WTC11 (cell line): ENCODE measurements around the gene LPP. TPM values are rescaled to one million over a fixed set of nuclear protein-coding genes. Genes with fewer than 3 reads are reported as not detected.

Experiments
- ATAC-seq: fragments of 200-7000 bp; cut with Tn5 transposase; 2 replicates; pipeline ENCODE4 v1.10.0; 2021; ENCODE audit warnings: mild to moderate bottlenecking, moderate library complexity
- CTCF ChIA-PET: fragments of 300-600 bp; sonication (Branson Sonifier 250); formaldehyde crosslinking; loops from one replicate; lab custom pipeline; 2021; ENCODE audit warnings: antibody characterized with exemption; lab: Charles Lee
- POLR2A ChIA-PET: fragments of 350-600 bp; sonication (Branson Sonifier 250); formaldehyde crosslinking; loops from one replicate; lab custom pipeline; 2021; ENCODE audit warnings: antibody characterized with exemption; lab: Charles Lee
- DNase-seq: peaks from one replicate; pipeline ENCODE4 v3.0.0; 2021; ENCODE audit warnings: low spot score
- H3K27ac Mint-ChIP-seq: 2 replicates; pipeline ENCODE4 v1.8.0; 2021; ENCODE audit warnings: mixed read lengths
- H3K27me3 Mint-ChIP-seq: 2 replicates; pipeline ENCODE4 v1.8.0; 2021; ENCODE audit warnings: low read depth, mild to moderate bottlenecking, moderate library complexity, mixed read lengths
- H3K36me3 Mint-ChIP-seq: 2 replicates; pipeline ENCODE4 v1.8.0; 2021; ENCODE audit warnings: mixed read lengths
- H3K4me1 Mint-ChIP-seq: 2 replicates; pipeline ENCODE4 v1.8.0; 2022; ENCODE audit warnings: mixed read lengths
- H3K4me3 Mint-ChIP-seq: 2 replicates; pipeline ENCODE4 v1.8.0; 2021; ENCODE audit warnings: mild to moderate bottlenecking, moderate library complexity, mixed read lengths
- H3K9me3 Mint-ChIP-seq: 2 replicates; pipeline ENCODE4 v1.8.0; 2021; ENCODE audit warnings: mixed read lengths
- FOXK1 ChIP-seq: sonication (generic); formaldehyde crosslinking; IDR thresholded peaks from 2 replicates; pipeline ENCODE4 v1.8.0; 2022; ENCODE audit warnings: mild to moderate bottlenecking, moderate library complexity, missing genetic modification reagents
- FOXP1 ChIP-seq: sonication (generic); formaldehyde crosslinking; IDR thresholded peaks from 2 replicates; pipeline ENCODE4 v1.8.0; 2022; ENCODE audit warnings: missing genetic modification reagents, mild to moderate bottlenecking, moderate library complexity, borderline replicate concordance
- HMGA2 ChIP-seq: fragments of 250-450 bp; sonication (Bioruptor Pico); IDR thresholded peaks from 2 replicates; pipeline ENCODE4 v1.4.0; 2021; ENCODE audit warnings: mild to moderate bottlenecking, moderate library complexity
- IRF2 ChIP-seq: sonication (generic); formaldehyde crosslinking; IDR thresholded peaks from 2 replicates; pipeline ENCODE4 v1.8.0; 2022; ENCODE audit warnings: low read depth, missing genetic modification reagents, borderline replicate concordance
- MXD4 ChIP-seq: fragments of 250-450 bp; sonication (Bioruptor Pico); IDR thresholded peaks from 2 replicates; pipeline ENCODE4 v1.8.0; 2021; ENCODE audit warnings: mild to moderate bottlenecking, moderate library complexity, borderline replicate concordance
- SMAD4 ChIP-seq: sonication (generic); formaldehyde crosslinking; IDR thresholded peaks from 2 replicates; pipeline ENCODE4 v1.8.0; 2022; ENCODE audit warnings: mild to moderate bottlenecking, missing genetic modification reagents
- TEAD4 ChIP-seq: sonication (generic); formaldehyde crosslinking; IDR thresholded peaks from 2 replicates; pipeline ENCODE4 v1.8.0; 2022; ENCODE audit warnings: mild to moderate bottlenecking, missing genetic modification reagents
- total RNA-seq: library from RNA; stranded (reverse); gene quantifications from 3 replicates; pipeline ENCODE4 v1.2.3, GENCODE V29; 2021
- TF ChIP-seq, protein P1 (sequence below): sonication (generic); formaldehyde crosslinking; IDR thresholded peaks from 2 replicates; pipeline ENCODE4 v1.8.0; 2023; ENCODE audit warnings: mild to moderate bottlenecking, missing genetic modification reagents
- TF ChIP-seq, protein P2 (sequence below): sonication (generic); formaldehyde crosslinking; IDR thresholded peaks from 2 replicates; pipeline ENCODE4 v1.8.0; 2023; ENCODE audit warnings: missing genetic modification reagents, mild to moderate bottlenecking, borderline replicate concordance
- TF ChIP-seq, protein P3 (sequence below): fragments of 250-450 bp; sonication (Bioruptor Pico); conservative IDR thresholded peaks from 2 replicates; pipeline ENCODE4 v1.9.0; 2021; ENCODE audit warnings: mild to moderate bottlenecking
- TF ChIP-seq, protein P4 (sequence below): fragments of 200-600 bp; IDR thresholded peaks from 2 replicates; pipeline ENCODE4 v1.8.0; 2022; ENCODE audit warnings: antibody characterized with exemption
- TF ChIP-seq, protein P5 (sequence below): sonication (generic); formaldehyde crosslinking; IDR thresholded peaks from 2 replicates; pipeline ENCODE4 v1.8.1; 2023; ENCODE audit warnings: mild to moderate bottlenecking, missing genetic modification reagents, borderline replicate concordance

The LPP gene
- total RNA-seq, 1 experiment from 2014 or later, result 49.6 TPM

DNA sequence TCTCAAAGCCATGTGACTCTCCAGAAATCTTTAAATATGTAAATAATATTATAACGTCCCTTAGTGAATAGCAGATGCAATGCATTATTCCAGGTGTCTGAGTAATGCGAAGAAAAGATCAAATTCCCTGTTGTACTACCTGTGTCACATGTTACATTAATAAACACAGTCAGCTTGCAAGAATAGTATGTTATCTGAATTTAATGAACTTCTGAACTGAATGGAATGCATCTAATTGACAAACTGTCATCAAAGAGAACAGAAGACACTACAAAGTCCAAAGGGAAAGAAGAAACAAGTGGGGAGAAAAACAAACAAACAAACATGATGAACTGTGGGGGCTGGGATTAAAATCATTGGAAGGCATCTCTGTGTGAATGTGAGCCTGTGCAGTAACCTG, 508.8 kb downstream of the LPP start:
- POLR2A ChIA-PET, result no interaction called here
- H3K4me1 Mint-ChIP-seq, result peaks cover 13% of the 10 kb centered on the region

More for the DNA sequence above, 508.8 kb downstream of the LPP start:
- no peak overlapping the region for H3K27ac Mint-ChIP-seq
- CTCF ChIA-PET, result no interaction called here
- H3K4me3 Mint-ChIP-seq, result no peak overlapping the region
- TF ChIP-seq MXD4 (CRISPR knock-in tag) (no peak), TEAD4 (no peak), HMGA2 (CRISPR knock-in tag) (no peak), FOXP1 (CRISPR knock-in tag) (no peak), SMAD4 (CRISPR knock-in tag) (no peak), IRF2 (CRISPR knock-in tag) (no peak), FOXK1 (CRISPR knock-in tag) (no peak)
- TF ChIP-seq, protein P1, sequence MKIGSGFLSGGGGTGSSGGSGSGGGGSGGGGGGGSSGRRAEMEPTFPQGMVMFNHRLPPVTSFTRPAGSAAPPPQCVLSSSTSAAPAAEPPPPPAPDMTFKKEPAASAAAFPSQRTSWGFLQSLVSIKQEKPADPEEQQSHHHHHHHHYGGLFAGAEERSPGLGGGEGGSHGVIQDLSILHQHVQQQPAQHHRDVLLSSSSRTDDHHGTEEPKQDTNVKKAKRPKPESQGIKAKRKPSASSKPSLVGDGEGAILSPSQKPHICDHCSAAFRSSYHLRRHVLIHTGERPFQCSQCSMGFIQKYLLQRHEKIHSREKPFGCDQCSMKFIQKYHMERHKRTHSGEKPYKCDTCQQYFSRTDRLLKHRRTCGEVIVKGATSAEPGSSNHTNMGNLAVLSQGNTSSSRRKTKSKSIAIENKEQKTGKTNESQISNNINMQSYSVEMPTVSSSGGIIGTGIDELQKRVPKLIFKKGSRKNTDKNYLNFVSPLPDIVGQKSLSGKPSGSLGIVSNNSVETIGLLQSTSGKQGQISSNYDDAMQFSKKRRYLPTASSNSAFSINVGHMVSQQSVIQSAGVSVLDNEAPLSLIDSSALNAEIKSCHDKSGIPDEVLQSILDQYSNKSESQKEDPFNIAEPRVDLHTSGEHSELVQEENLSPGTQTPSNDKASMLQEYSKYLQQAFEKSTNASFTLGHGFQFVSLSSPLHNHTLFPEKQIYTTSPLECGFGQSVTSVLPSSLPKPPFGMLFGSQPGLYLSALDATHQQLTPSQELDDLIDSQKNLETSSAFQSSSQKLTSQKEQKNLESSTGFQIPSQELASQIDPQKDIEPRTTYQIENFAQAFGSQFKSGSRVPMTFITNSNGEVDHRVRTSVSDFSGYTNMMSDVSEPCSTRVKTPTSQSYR (CRISPR knock-in tag), result no peak
- TF ChIP-seq, protein P2, sequence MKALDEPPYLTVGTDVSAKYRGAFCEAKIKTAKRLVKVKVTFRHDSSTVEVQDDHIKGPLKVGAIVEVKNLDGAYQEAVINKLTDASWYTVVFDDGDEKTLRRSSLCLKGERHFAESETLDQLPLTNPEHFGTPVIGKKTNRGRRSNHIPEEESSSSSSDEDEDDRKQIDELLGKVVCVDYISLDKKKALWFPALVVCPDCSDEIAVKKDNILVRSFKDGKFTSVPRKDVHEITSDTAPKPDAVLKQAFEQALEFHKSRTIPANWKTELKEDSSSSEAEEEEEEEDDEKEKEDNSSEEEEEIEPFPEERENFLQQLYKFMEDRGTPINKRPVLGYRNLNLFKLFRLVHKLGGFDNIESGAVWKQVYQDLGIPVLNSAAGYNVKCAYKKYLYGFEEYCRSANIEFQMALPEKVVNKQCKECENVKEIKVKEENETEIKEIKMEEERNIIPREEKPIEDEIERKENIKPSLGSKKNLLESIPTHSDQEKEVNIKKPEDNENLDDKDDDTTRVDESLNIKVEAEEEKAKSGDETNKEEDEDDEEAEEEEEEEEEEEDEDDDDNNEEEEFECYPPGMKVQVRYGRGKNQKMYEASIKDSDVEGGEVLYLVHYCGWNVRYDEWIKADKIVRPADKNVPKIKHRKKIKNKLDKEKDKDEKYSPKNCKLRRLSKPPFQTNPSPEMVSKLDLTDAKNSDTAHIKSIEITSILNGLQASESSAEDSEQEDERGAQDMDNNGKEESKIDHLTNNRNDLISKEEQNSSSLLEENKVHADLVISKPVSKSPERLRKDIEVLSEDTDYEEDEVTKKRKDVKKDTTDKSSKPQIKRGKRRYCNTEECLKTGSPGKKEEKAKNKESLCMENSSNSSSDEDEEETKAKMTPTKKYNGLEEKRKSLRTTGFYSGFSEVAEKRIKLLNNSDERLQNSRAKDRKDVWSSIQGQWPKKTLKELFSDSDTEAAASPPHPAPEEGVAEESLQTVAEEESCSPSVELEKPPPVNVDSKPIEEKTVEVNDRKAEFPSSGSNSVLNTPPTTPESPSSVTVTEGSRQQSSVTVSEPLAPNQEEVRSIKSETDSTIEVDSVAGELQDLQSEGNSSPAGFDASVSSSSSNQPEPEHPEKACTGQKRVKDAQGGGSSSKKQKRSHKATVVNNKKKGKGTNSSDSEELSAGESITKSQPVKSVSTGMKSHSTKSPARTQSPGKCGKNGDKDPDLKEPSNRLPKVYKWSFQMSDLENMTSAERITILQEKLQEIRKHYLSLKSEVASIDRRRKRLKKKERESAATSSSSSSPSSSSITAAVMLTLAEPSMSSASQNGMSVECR, result no peak
- TF ChIP-seq, protein P3, sequence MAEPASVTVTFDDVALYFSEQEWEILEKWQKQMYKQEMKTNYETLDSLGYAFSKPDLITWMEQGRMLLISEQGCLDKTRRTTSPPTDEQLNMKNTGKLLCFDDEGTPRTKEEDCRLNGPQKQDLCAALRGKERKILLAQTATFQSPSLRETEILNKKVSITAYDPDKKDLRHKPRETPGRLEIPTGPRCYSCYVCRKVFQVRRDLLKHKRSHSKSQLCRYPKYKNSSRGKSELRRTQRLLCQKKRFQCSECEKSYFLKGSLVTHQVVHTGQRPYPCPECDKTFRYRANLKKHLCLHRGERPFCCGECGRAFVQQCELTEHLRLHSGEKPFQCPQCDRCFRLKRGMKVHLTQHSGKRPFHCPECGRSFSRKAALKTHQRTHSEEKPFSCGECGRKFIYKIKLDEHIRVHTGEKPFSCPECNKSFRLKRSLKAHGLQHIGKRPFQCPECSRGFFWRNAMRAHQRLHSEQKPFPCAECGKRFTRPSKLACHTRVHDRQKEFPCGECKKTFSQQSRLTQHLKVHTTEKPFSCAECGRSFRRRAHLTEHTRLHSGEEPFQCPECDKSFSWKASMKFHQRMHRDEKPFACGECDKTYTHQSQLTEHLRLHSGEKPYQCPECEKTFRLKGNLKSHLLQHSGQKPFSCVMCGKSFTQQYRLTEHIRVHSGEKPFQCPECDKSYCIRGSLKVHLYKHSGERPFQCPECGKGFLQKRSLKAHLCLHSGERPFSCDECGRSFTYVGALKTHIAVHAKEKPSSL (CRISPR knock-in tag), result no peak
- TF ChIP-seq, protein P4, sequence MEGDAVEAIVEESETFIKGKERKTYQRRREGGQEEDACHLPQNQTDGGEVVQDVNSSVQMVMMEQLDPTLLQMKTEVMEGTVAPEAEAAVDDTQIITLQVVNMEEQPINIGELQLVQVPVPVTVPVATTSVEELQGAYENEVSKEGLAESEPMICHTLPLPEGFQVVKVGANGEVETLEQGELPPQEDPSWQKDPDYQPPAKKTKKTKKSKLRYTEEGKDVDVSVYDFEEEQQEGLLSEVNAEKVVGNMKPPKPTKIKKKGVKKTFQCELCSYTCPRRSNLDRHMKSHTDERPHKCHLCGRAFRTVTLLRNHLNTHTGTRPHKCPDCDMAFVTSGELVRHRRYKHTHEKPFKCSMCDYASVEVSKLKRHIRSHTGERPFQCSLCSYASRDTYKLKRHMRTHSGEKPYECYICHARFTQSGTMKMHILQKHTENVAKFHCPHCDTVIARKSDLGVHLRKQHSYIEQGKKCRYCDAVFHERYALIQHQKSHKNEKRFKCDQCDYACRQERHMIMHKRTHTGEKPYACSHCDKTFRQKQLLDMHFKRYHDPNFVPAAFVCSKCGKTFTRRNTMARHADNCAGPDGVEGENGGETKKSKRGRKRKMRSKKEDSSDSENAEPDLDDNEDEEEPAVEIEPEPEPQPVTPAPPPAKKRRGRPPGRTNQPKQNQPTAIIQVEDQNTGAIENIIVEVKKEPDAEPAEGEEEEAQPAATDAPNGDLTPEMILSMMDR, result no peak
- TF ChIP-seq, protein P5, sequence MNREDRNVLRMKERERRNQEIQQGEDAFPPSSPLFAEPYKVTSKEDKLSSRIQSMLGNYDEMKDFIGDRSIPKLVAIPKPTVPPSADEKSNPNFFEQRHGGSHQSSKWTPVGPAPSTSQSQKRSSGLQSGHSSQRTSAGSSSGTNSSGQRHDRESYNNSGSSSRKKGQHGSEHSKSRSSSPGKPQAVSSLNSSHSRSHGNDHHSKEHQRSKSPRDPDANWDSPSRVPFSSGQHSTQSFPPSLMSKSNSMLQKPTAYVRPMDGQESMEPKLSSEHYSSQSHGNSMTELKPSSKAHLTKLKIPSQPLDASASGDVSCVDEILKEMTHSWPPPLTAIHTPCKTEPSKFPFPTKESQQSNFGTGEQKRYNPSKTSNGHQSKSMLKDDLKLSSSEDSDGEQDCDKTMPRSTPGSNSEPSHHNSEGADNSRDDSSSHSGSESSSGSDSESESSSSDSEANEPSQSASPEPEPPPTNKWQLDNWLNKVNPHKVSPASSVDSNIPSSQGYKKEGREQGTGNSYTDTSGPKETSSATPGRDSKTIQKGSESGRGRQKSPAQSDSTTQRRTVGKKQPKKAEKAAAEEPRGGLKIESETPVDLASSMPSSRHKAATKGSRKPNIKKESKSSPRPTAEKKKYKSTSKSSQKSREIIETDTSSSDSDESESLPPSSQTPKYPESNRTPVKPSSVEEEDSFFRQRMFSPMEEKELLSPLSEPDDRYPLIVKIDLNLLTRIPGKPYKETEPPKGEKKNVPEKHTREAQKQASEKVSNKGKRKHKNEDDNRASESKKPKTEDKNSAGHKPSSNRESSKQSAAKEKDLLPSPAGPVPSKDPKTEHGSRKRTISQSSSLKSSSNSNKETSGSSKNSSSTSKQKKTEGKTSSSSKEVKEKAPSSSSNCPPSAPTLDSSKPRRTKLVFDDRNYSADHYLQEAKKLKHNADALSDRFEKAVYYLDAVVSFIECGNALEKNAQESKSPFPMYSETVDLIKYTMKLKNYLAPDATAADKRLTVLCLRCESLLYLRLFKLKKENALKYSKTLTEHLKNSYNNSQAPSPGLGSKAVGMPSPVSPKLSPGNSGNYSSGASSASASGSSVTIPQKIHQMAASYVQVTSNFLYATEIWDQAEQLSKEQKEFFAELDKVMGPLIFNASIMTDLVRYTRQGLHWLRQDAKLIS (CRISPR knock-in tag), result no peak
- TF ChIP-seq, all 79 proteins: peak for 0
- Mint-ChIP-seq H3K36me3 (no peaks in the 10 kb centered on the region), H3K27me3 (no peaks in the 10 kb centered on the region), H3K9me3 (no peaks in the 10 kb centered on the region)
- ATAC-seq (no peak), DNase-seq (no peak)
